Activated CD8-positive, alpha-beta T cell treated with anti-CD3 and anti-CD28 coated beads, Interleukin-2, amount 10 ng/mL, durations not matched to agents 7 days and 5 days (primary cell): ENCODE data around the gene CELF4. TPM values are rescaled to one million over a fixed set of nuclear protein-coding genes. Genes with fewer than 3 reads are reported as not detected.

ENCODE experiments used
- ATAC-seq: fragments of 150-1000 bp; cut with Tn5 transposase; one replicate; pipeline ENCODE4 v1.10.0; 2021; ENCODE audit warnings: moderate library complexity
- CTCF ChIA-PET: fragments of 350-600 bp; sonication (Branson Sonifier 250); formaldehyde crosslinking; loops from one replicate; lab custom pipeline; 2021; ENCODE audit warnings: antibody characterized with exemption; lab: Charles Lee
- POLR2A ChIA-PET: fragments of 350-600 bp; sonication (Branson Sonifier 250); formaldehyde crosslinking; loops from one replicate; lab custom pipeline; 2021; ENCODE audit warnings: antibody characterized with exemption; lab: Charles Lee
- DNase-seq: peaks from one replicate; pipeline ENCODE4 v3.0.0-alpha.2; 2020
- H3K27ac Mint-ChIP-seq: one replicate; pipeline ENCODE4 v1.8.0; 2021; ENCODE audit warnings: mild to moderate bottlenecking, mixed read lengths
- H3K27me3 Mint-ChIP-seq: one replicate; pipeline ENCODE4 v1.8.0; 2021; ENCODE audit warnings: low read depth, mixed read lengths
- H3K36me3 Mint-ChIP-seq: one replicate; pipeline ENCODE4 v1.8.0; 2021; ENCODE audit warnings: low read depth, mixed read lengths
- H3K4me1 Mint-ChIP-seq: one replicate; pipeline ENCODE4 v1.8.0; 2021; ENCODE audit warnings: low read depth, mixed read lengths
- H3K4me3 Mint-ChIP-seq: one replicate; pipeline ENCODE4 v1.8.0; 2021; ENCODE audit warnings: mild to moderate bottlenecking, mixed read lengths
- H3K9me3 Mint-ChIP-seq: one replicate; pipeline ENCODE4 v1.8.0; 2022; ENCODE audit warnings: mixed read lengths; ENCODE audit not compliant: insufficient read depth
- total RNA-seq, 2 experiments: library from RNA; stranded (reverse); gene quantifications; one replicate each; pipeline ENCODE4 v1.2.3, GENCODE V29; 2021

The CELF4 gene
- total RNA-seq, 2 experiments from 2014 or later = not detected

DNA sequence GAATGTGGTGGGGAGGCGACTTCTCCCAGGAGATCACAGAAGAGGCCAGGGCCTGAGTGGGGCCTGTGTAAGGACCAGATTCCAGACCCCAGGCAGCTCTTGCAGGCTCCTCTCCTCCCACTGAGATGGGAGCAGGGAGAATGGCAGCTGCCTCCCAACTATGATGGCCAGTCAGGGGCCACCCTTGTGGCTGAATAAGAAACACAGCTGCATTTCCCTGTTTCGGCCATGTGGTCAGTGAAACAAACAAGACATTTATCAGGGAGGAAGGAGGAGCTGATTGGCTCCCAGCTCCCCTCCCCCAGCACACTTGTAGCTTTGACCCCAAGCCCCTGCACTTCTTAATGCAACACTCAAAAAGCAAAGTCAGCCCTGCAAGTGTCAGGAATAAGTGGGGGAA is 143.5 kb downstream of the CELF4 start:
- Mint-ChIP-seq H3K9me3 (no peaks in the 10 kb centered on the region), H3K36me3 (no peaks in the 10 kb centered on the region), H3K27ac (no peak overlapping the region), H3K27me3 (no peaks in the 10 kb centered on the region), H3K4me3 (no peak overlapping the region), H3K4me1 (no peaks in the 10 kb centered on the region)
- CTCF ChIA-PET = no interaction called here
- POLR2A ChIA-PET = no interaction called here
- DNase-seq (no peak), ATAC-seq (no peak)

DNA sequence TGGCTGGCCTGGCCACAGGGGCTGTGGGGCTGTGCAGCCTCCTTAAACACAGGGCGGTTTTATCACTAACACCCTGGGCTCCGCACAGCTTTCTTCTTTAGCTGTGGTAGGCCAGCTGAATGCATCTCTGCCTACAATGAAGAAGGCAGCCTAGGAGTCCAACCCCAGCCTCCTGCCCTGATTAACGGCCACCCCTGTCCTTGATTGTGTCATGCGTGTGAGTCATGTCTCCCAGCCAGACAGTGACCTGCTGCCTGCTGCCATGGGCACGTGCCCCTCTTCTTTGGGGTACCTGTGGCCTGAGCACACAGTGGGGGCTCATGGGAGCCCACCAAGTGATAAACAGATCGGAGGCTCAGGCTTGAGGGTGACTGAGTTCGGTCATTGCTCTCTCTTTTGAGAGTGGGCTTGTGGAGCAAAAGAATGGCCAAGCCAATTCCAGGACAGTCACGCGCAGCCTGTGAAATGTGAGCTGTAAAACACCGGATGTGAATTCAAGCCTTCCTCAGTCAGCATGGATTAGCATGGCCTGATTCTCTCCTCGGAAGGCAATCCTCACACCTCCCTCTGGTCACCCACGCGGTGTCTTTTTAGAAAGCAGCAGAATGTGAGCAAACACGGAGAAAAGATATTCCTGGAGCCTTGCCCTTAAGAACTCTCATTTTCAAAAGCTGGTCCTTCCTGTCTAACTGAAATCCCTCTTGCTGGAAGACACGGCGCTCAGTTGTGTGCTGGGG is 144.1 kb downstream of the CELF4 start:
- ATAC-seq (no peak), DNase-seq (no peak)
- Mint-ChIP-seq H3K4me3 (no peak overlapping the region), H3K36me3 (no peaks in the 10 kb centered on the region), H3K9me3 (no peaks in the 10 kb centered on the region), H3K4me1 (no peaks in the 10 kb centered on the region), H3K27ac (no peak overlapping the region), H3K27me3 (no peaks in the 10 kb centered on the region)
- ChIA-PET POLR2A (no interaction called here), CTCF (no interaction called here)

DNA sequence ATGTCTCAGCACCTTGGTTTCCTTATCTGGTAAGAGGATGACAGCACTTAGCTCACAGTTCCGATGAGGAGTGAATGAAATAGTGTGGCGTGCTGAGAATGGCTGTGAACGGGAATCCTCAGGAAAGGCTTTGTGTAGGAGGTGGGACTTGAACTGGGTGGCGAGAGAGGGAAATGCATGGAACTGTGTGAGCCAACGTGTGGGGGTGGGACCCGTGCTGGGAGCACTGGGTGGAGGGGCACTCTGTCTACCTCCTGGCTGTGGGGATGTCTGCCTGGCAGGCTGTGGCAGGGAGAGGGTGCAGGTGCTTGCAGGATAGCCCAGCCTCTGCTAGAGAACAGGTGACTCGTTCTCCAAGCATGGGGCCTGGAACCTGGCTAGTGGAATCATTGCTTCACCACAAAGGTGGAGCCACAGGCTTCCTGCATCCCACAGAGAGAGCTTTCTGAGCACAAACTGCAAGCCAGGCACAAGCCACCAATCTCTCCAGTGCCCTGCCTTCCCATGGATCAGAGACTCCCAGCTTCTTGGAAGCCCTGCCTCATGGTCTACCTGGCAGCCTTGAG is 145.2 kb downstream of the CELF4 start:
- Mint-ChIP-seq H3K4me1 (no peaks in the 10 kb centered on the region), H3K27ac (no peak overlapping the region), H3K36me3 (no peaks in the 10 kb centered on the region), H3K27me3 (no peaks in the 10 kb centered on the region), H3K4me3 (no peak overlapping the region), H3K9me3 (no peaks in the 10 kb centered on the region)
- ATAC-seq = no peak
- ChIA-PET POLR2A (no interaction called here), CTCF (no interaction called here)
- DNase-seq = no peak

DNA sequence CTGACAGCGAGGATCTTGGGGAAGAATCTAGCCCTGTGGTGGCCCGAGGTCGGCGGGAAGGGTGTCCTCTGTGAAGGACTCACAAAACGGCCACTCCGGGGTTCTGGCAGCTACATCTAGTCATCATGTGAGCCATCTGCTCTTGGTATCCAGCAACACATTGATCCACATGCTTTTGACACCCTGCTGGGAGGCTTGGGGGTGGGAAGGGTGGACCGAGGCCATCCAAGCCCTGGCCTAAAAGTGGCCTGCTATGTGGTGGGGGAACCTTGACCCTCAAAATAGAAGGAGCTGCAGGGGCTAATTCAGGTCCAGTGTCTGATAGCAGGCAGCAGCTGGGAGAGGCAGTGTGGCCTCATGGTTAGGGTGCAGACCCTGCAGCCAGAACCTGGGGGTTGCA is 145.7 kb downstream of the CELF4 start:
- no peaks in the 10 kb centered on the region for H3K36me3 Mint-ChIP-seq
- no peak for DNase-seq
- CTCF ChIA-PET = no interaction called here
- no peak overlapping the region for H3K27ac Mint-ChIP-seq
- H3K4me3 Mint-ChIP-seq = no peak overlapping the region
- no peaks in the 10 kb centered on the region for H3K4me1 Mint-ChIP-seq
- H3K27me3 Mint-ChIP-seq = no peaks in the 10 kb centered on the region
- POLR2A ChIA-PET = no interaction called here
- no peak for ATAC-seq
- no peaks in the 10 kb centered on the region for H3K9me3 Mint-ChIP-seq

DNA sequence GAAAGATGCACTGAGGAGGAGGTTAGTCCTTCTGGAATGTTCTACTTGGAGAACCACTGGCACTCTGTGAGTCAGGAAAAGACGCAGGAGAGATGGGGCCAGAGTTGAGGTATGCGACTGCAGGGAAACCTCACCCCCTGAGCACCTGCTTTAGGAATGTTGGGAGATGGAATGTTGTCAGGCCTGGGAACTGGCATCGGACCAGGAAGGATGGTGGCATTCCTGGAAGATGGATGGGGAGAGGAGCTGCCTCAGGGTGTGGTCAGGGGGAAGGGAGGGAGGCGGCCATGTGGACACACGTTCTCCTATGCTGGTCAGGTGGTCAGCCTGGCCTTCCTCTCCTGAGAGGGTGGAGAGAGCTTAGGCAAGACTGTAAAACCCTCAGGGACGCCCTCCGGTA is 146.3 kb downstream of the CELF4 start:
- POLR2A ChIA-PET = no interaction called here
- H3K4me1 Mint-ChIP-seq = no peaks in the 10 kb centered on the region

DNA sequence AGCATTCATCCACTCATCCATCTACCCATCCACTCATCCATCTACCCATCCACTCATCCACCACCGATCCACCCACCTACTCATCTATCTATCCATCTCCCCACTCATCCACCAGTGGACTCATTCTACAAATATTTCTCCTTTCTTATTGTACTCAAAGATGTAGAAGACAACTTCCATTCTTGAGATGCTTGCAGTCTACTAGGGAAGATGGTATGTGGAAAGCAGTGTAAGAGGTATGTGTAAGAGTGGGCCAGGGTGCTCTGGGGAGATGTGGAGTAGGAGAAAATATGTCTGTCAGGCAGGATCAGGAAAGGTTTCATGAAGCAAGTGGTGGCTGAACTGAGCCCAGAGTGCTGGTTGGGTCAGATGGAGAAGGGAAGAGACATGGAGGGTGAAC is 150.8 kb downstream of the CELF4 start:
- Mint-ChIP-seq H3K27me3 (no peaks in the 10 kb centered on the region), H3K4me1 (no peaks in the 10 kb centered on the region), H3K36me3 (no peaks in the 10 kb centered on the region), H3K9me3 (no peaks in the 10 kb centered on the region), H3K4me3 (no peak overlapping the region), H3K27ac (no peak overlapping the region)
- ATAC-seq (no peak), DNase-seq (no peak)
- ChIA-PET CTCF (no interaction called here), POLR2A (no interaction called here)

More for the DNA sequence above, 146.3 kb downstream of the CELF4 start:
- Mint-ChIP-seq H3K9me3 (no peaks in the 10 kb centered on the region), H3K27ac (no peak overlapping the region), H3K27me3 (no peaks in the 10 kb centered on the region), H3K4me3 (no peak overlapping the region), H3K36me3 (no peaks in the 10 kb centered on the region)
- CTCF ChIA-PET = no interaction called here
- DNase-seq (no peak), ATAC-seq (no peak)

DNA sequence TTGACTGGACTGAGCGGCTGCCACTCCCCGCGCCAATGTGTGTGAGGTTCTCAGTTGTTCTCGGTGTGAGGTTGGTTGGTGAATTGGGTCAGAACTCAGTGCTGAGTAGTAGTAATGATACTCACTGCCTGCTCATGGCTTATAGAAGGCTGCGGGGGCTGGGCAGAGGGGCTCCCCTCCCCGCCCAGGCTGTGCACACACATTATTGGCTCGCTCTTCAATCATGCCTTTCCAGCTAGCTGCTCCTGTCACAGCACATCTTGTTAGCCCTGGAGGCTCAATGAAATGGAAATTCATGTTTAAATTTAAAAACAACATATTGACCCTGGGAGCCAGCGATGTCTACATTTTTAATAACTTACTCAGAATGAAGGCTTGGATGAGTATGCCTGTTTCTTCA is 152.8 kb downstream of the CELF4 start:
- H3K27me3 Mint-ChIP-seq = no peaks in the 10 kb centered on the region
- ChIA-PET CTCF (no interaction called here), POLR2A (no interaction called here)
- H3K4me3 Mint-ChIP-seq = no peak overlapping the region
- ATAC-seq (no peak), DNase-seq (no peak)
- H3K36me3 Mint-ChIP-seq = no peaks in the 10 kb centered on the region
- H3K27ac Mint-ChIP-seq = no peak overlapping the region
- H3K4me1 Mint-ChIP-seq = no peaks in the 10 kb centered on the region
- H3K9me3 Mint-ChIP-seq = no peaks in the 10 kb centered on the region

DNA sequence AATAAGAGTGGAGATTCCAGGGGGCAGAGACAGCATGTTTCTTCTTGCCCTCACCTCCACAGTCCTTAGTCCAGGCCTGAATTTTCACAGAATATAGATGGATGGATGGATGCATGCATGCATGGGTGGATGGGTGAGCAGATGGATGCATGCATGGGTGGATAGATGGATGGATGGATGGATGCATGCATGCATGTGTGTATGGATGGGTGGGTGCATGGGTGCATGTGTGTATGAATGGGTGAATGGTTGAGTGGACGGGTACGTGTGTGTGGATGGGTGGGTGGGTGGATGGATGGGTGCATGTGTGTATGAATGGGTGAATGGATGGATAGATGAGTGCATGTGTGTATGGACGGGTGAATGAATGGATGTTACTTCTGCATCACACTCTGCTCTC is 153.3 kb downstream of the CELF4 start:
- no peak overlapping the region for H3K27ac Mint-ChIP-seq
- H3K4me1 Mint-ChIP-seq = no peaks in the 10 kb centered on the region
- ChIA-PET CTCF (no interaction called here), POLR2A (no interaction called here)
- no peaks in the 10 kb centered on the region for H3K9me3 Mint-ChIP-seq
- H3K27me3 Mint-ChIP-seq = no peaks in the 10 kb centered on the region
- H3K4me3 Mint-ChIP-seq = no peak overlapping the region
- DNase-seq (no peak), ATAC-seq (no peak)
- no peaks in the 10 kb centered on the region for H3K36me3 Mint-ChIP-seq

DNA sequence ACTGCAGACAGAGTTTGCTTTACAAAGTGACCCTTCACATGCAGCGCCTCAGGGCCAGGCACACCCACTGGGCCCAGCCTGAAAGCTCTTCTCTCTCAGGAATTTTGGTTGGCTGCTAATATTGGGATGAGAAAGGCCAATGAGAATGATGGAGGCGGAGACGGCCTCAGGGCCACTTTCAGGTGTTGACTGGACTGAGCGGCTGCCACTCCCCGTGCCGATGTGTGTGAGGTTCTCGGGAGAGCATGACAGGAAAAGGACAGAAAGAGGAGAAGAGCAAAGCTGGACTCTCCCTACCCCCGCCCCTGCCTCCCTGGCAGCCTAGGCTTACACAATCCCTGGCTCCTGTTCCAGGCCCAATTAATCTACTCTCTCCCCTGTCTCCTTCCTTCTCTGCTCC is 155.7 kb downstream of the CELF4 start:
- Mint-ChIP-seq H3K27me3 (no peaks in the 10 kb centered on the region), H3K9me3 (no peaks in the 10 kb centered on the region), H3K4me3 (no peak overlapping the region), H3K36me3 (no peaks in the 10 kb centered on the region), H3K4me1 (peaks cover 5% of the 10 kb centered on the region), H3K27ac (no peak overlapping the region)
- ChIA-PET POLR2A (no interaction called here), CTCF (no interaction called here)
- ATAC-seq = no peak
- no peak for DNase-seq

DNA sequence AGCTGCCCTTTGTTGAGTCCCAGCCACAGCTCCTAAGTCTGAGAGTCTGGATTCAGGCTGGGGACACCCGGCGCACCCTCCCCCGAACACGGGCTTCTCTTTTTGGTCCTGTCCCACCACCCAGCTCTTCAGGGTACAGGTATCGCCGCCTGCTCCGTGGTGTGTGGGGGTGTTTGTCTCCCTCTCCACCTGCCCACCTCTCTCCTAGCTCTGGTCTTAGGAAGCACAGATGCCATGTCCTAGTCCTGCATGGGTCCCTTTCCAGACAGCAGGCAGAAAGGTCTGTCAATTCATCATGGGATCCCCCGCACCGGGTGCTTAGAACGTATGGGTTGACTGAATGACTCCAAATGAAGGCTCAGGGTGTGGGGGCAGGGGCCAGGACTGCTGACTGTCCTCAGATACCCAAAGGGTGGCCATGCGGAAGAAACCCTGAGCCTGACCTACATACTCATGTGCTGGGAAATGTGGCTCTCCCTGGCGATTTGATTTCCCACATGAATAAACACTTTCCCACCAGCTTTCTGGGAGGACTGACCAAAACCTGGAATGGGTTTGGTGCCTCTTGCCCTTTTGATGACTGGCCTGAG is 156.8 kb downstream of the CELF4 start:
- H3K36me3 Mint-ChIP-seq = no peaks in the 10 kb centered on the region
- H3K4me1 Mint-ChIP-seq = peaks cover 7% of the 10 kb centered on the region
- no peaks in the 10 kb centered on the region for H3K9me3 Mint-ChIP-seq
- no peaks in the 10 kb centered on the region for H3K27me3 Mint-ChIP-seq
- ChIA-PET POLR2A (no interaction called here), CTCF (no interaction called here)
- H3K27ac Mint-ChIP-seq = no peak overlapping the region
- no peak for DNase-seq
- no peak for ATAC-seq
- H3K4me3 Mint-ChIP-seq = no peak overlapping the region

DNA sequence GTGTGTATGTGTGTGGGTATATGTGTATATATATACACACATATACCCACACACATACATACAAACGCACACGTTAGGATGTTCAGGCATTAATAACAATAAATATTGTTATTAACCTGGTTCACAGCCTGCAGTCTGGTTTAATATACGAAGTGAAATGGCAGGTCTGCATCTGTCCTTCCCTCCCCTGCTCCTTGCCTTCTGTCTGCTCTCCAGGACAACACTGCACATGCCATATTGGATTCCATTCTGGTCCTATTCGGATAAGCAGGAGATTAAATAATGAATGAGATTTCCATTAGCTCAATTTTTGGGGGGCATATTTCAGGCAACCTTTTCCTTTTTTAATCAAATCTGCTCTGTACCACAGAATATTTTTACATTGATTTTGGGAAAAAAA is 158.0 kb downstream of the CELF4 start:
- ChIA-PET CTCF (no interaction called here), POLR2A (no interaction called here)
- no peaks in the 10 kb centered on the region for H3K27me3 Mint-ChIP-seq
- peaks cover 7% of the 10 kb centered on the region for H3K4me1 Mint-ChIP-seq
- DNase-seq (no peak), ATAC-seq (no peak)
- H3K36me3 Mint-ChIP-seq = no peaks in the 10 kb centered on the region
- H3K27ac Mint-ChIP-seq = no peak overlapping the region
- H3K4me3 Mint-ChIP-seq = no peak overlapping the region
- H3K9me3 Mint-ChIP-seq = no peaks in the 10 kb centered on the region

DNA sequence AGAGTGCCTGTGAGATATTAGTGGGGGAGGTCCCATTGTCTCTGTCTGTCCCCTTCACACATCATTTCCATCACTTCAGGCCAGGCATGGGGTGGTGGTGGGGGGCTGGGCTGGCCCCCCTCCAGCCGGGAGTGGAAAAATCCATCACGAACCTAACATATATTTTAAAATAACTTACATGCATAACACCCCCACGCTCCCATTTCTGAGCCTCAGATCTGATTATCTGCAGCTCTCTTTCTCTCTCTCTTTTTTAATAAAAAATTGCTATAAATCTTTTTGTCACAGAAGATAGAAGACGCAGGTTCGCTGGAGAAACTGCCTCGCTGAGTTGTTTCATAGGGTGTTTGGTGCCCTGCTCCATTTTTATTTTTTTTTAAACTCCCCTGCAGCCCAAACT is 159.8 kb downstream of the CELF4 start:
- Mint-ChIP-seq H3K9me3 (no peaks in the 10 kb centered on the region), H3K36me3 (no peaks in the 10 kb centered on the region), H3K4me1 (peaks cover 7% of the 10 kb centered on the region), H3K4me3 (no peak overlapping the region), H3K27me3 (no peaks in the 10 kb centered on the region), H3K27ac (no peak overlapping the region)
- ChIA-PET CTCF (no interaction called here), POLR2A (no interaction called here)
- DNase-seq (no peak), ATAC-seq (no peak)
